Keratinocyte (primary cell): ENCODE results near the gene ARHGAP15. TPM values are rescaled to one million over a fixed set of nuclear protein-coding genes. Genes with fewer than 3 reads are reported as not detected.

ENCODE experiments used
- DNase-seq: peaks from one replicate; pipeline ENCODE4 v3.0.0-alpha.2; 2011; ENCODE audit warnings: low read depth, missing footprints, low spot score
- FAIRE-seq: peaks from 2 replicates; lab custom pipeline; 2011; peaks lifted over from hg19 to GRCh38; lab: Jason Lieb, UNC
- H2AFZ ChIP-seq: 2 replicates; pipeline ENCODE4 v1.6.0; 2012; ENCODE audit warnings: low read length, control low read depth, inconsistent platforms; ENCODE audit not compliant: control insufficient read depth
- H3K27ac ChIP-seq: 2 replicates; pipeline ENCODE4 v1.5.1; 2011; ENCODE audit warnings: low read length; ENCODE audit not compliant: control insufficient read depth, insufficient read depth
- H3K27me3 ChIP-seq: 3 replicates; pipeline ENCODE4 v1.6.0; 2011; ENCODE audit warnings: low read length; ENCODE audit not compliant: control insufficient read depth, insufficient read depth; ENCODE audit errors: extremely low read depth
- H3K36me3 ChIP-seq, 2 experiments: 2 replicates in 1 of 2; 3 replicates in 1 of 2; pipeline ENCODE4 v1.5.1; 2011; ENCODE audit warnings: low read length in 2 of 2, mild to moderate bottlenecking in 1 of 2; ENCODE audit not compliant: control insufficient read depth in 2 of 2, insufficient read depth in 2 of 2; ENCODE audit errors: extremely low read depth in 1 of 2
- H3K4me1 ChIP-seq: 3 replicates; pipeline ENCODE4 v1.5.1; 2011; ENCODE audit warnings: low read length; ENCODE audit not compliant: control insufficient read depth, insufficient read depth; ENCODE audit errors: extremely low read depth
- H3K4me2 ChIP-seq: 3 replicates; pipeline ENCODE4 v1.6.0; 2011; ENCODE audit warnings: low read depth, low read length; ENCODE audit not compliant: control insufficient read depth, insufficient read depth; ENCODE audit errors: extremely low read depth
- H3K4me3 ChIP-seq, 3 experiments: fragments of 200-600 bp in 1 of 3; sonication (generic) in 1 of 3; 2 replicates in 2 of 3; 3 replicates in 1 of 3; pipeline ENCODE4 v1.5.1; 2011 to 2016; ENCODE audit warnings: low read length in 3 of 3, mild to moderate bottlenecking in 3 of 3, control low read depth in 2 of 3, inconsistent platforms in 1 of 3, low read depth in 1 of 3, mixed read lengths in 1 of 3, mixed run types in 1 of 3, moderate library complexity in 1 of 3; ENCODE audit not compliant: control insufficient read depth in 2 of 3, insufficient read depth in 2 of 3; ENCODE audit errors: extremely low read depth in 1 of 3
- H3K79me2 ChIP-seq: 2 replicates; pipeline ENCODE4 v1.6.0; 2012; ENCODE audit warnings: low read length; ENCODE audit not compliant: control insufficient read depth, insufficient read depth
- H3K9ac ChIP-seq: 3 replicates; pipeline ENCODE4 v1.6.0; 2011; ENCODE audit warnings: low read length; ENCODE audit not compliant: control insufficient read depth, insufficient read depth; ENCODE audit errors: extremely low read depth
- H3K9me1 ChIP-seq: 3 replicates; pipeline ENCODE4 v1.6.0; 2011; ENCODE audit warnings: low read length; ENCODE audit not compliant: control insufficient read depth, insufficient read depth; ENCODE audit errors: extremely low read depth
- H3K9me3 ChIP-seq: 2 replicates; pipeline ENCODE4 v1.5.1; 2012; ENCODE audit warnings: low read depth, low read length; ENCODE audit not compliant: control insufficient read depth
- H4K20me1 ChIP-seq: 3 replicates; pipeline ENCODE4 v1.6.0; 2011; ENCODE audit warnings: low read length; ENCODE audit not compliant: control insufficient read depth, insufficient read depth; ENCODE audit errors: extremely low read depth
- CTCF ChIP-seq, 3 experiments: IDR thresholded peaks in 1 of 3; conservative IDR thresholded peaks in 1 of 3; optimal IDR thresholded peaks in 1 of 3; 2 replicates in 2 of 3; 3 replicates in 1 of 3; pipeline versions ENCODE3 to v1.5.1; 2011; ENCODE audit warnings: low read length in 3 of 3, mild to moderate bottlenecking in 3 of 3, moderate library complexity in 2 of 3, control low read depth in 1 of 3, inconsistent platforms in 1 of 3; ENCODE audit not compliant: insufficient read depth in 2 of 3; ENCODE audit errors: extremely low read depth in 1 of 3
- EZH2 ChIP-seq: IDR thresholded peaks from one replicate; pipeline ENCODE4 v1.6.1; 2012; ENCODE audit warnings: inconsistent platforms, mild to moderate bottlenecking, low read length, moderate library complexity
- dilution Hi-C: fragments of 300-500 bp; cut with MboI; formaldehyde crosslinking; loops from one replicate; pipeline ENCODE4 v1.7.0; 2020; ENCODE audit warnings: low sequenced_read_pairs; ENCODE audit not compliant: extremely low pct_ligation_motif_present
- polyA plus RNA-seq, 5 experiments: library from polyadenylated mRNA; depleted of rRNA in 3 of 5; stranded (reverse) in 3 of 5; stranded (forward) in 1 of 5; unstranded in 1 of 5; fragments of >200 nt; gene quantifications; 1 replicate in 1 of 5; 2 replicates in 3 of 5; 3 replicates in 1 of 5; pipeline versions ENCODE4 v1.2.1 to v1.2.3, GENCODE V29; 2011 to 2012; ENCODE audit warnings: missing spikeins in 2 of 5, low read depth in 1 of 5, low replicate concordance in 1 of 5

Gene ARHGAP15
- polyA plus RNA-seq, 1 donor (not counting 4 experiments of a cell fraction or from before 2014, with no cell fraction given), result not detected

GRCh38 chr2:143192716-143193115 lies 63.5 kb downstream of the ARHGAP15 start:
- Histone ChIP-seq H3K9ac (no peak overlapping the region), H3K9me3 (no peaks in the 10 kb centered on the region), H3K27me3 (no peaks in the 10 kb centered on the region), H3K79me2 (no peaks in the 10 kb centered on the region), H2AFZ (no peak overlapping the region), H3K4me2 (no peak overlapping the region), H4K20me1 (no peaks in the 10 kb centered on the region), H3K4me3 (no peak overlapping the region), H3K4me1 (no peaks in the 10 kb centered on the region), H3K27ac (no peak overlapping the region), H3K9me1 (no peaks in the 10 kb centered on the region), H3K36me3 (no peaks in the 10 kb centered on the region)
- dilution Hi-C loops, result no loop called here
- FAIRE-seq (no peak), DNase-seq (no peak)
- TF ChIP-seq CTCF (optimal IDR thresholded peaks at IDR 0.05 in 1 of 3, IDR thresholded peaks at IDR 0.05 in 1 of 3, conservative IDR thresholded peaks at IDR 0.05 in 1 of 3; ENCODE audit: extremely low read depth in 1 of 3, insufficient read depth in 2 of 3, low read length in 3 of 3) (no peak), EZH2 (no peak)

- Histone ChIP-seq H3K9me1 (no peaks in the 10 kb centered on the region), H3K9ac (no peak overlapping the region), H2AFZ (no peak overlapping the region), H3K4me2 (no peak overlapping the region), H4K20me1 (no peaks in the 10 kb centered on the region), H3K27ac (no peak overlapping the region), H3K79me2 (no peaks in the 10 kb centered on the region), H3K9me3 (no peaks in the 10 kb centered on the region), H3K36me3 (no peaks in the 10 kb centered on the region), H3K27me3 (no peaks in the 10 kb centered on the region), H3K4me1 (no peaks in the 10 kb centered on the region), H3K4me3 (no peak overlapping the region)
- no peak for TF ChIP-seq CTCF (optimal IDR thresholded peaks at IDR 0.05 in 1 of 3, IDR thresholded peaks at IDR 0.05 in 1 of 3, conservative IDR thresholded peaks at IDR 0.05 in 1 of 3; ENCODE audit: extremely low read depth in 1 of 3, insufficient read depth in 2 of 3, low read length in 3 of 3)
- dilution Hi-C loops, result no loop called here
- DNase-seq (no peak), FAIRE-seq (no peak)
Observed at GRCh38 chr2:143193121-143193520, 63.9 kb downstream of the ARHGAP15 start.
